Stimulated activated CD8-positive, alpha-beta memory T cell treated with anti-CD3 and anti-CD28 coated beads, Interleukin-4, amount 100 ng/mL, for 4 hours (primary cell): ENCODE data around the gene ABCD1.
"Not testable (repeated sequence)": the region's sequence is repeated elsewhere in the genome, so short reads cannot be mapped to it uniquely, and the experiment has no call there.

Source experiments
- DNase-seq, 2 donors: peaks; one replicate each; pipeline ENCODE4 v3.0.0-alpha.2; 2020; ENCODE audit warnings: low read depth in 2 of 2, low spot score in 1 of 2

ABCD1 gene

GRCh38 chrX:153709726-153710674 is 14.7 kb upstream of the ABCD1 start:
- DNase-seq, result no peak

DNA sequence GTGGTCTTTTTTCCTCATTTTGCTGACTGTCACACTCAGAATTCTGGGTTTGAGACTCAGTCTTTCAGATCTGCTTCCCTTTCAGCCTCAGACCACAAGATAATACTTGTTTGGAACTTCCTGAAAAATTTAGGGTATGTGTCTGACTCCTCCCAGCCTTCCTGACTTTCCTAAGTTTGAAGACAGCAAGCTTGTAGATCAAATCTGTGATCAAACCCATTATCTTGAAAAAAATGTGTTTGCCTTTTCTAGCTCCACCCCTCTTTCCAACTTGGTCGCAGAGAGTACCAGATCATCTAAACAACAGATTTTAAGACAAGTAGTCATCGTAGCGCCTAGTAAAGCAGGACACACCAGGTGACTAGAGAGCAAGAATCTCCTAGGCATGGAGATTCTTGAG is 10.4 kb upstream of the ABCD1 start:
- DNase-seq, result no peak

- no peak for DNase-seq
These were observed 7.2 kb upstream of the ABCD1 start for GRCh38 chrX:153717445-153717844.

DNA sequence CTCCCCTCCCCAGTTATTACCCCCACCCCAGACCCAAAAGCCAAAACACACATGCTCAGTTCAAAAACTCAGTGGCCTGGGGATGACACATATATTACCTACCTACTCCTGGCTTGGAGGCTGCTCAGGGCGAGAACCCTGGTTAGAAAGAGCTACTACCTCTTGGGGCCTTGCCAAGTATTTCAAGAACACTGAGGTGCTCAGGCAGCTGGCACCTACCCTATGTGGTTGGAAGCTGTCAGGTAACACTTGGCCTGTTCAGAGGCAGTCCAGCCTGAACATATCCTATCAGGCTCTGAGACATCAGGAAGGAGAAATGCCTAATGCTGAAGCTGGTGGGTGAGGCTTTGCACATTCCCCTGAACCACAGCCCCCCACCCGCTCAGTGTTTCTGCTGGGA is 5.4 kb upstream of the ABCD1 start:
- DNase-seq, result no peak

- DNase-seq, result no peak
These were observed 5.0 kb upstream of the ABCD1 start for GRCh38 chrX:153719701-153720100.

GRCh38 chrX:153722704-153723350 is 1.8 kb upstream of the ABCD1 start:
- DNase-seq, result no peak

- peak in 1 of 2 donors; percentile 22 for DNase-seq
These were observed 1.1 kb upstream of the ABCD1 start for GRCh38 chrX:153723351-153724251.

DNA sequence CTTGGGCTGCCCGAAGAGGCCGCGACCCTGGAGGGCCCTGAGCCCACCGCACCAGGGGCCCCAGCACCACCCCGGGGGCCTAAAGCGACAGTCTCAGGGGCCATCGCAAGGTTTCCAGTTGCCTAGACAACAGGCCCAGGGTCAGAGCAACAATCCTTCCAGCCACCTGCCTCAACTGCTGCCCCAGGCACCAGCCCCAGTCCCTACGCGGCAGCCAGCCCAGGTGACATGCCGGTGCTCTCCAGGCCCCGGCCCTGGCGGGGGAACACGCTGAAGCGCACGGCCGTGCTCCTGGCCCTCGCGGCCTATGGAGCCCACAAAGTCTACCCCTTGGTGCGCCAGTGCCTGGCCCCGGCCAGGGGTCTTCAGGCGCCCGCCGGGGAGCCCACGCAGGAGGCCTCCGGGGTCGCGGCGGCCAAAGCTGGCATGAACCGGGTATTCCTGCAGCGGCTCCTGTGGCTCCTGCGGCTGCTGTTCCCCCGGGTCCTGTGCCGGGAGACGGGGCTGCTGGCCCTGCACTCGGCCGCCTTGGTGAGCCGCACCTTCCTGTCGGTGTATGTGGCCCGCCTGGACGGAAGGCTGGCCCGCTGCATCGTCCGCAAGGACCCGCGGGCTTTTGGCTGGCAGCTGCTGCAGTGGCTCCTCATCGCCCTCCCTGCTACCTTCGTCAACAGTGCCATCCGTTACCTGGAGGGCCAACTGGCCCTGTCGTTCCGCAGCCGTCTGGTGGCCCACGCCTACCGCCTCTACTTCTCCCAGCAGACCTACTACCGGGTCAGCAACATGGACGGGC is 579 bp downstream of the ABCD1 start:
- DNase-seq, result no peak

GRCh38 chrX:153725832-153726285 is 1.2 kb downstream of the ABCD1 start:
- DNase-seq, result no peak

DNA sequence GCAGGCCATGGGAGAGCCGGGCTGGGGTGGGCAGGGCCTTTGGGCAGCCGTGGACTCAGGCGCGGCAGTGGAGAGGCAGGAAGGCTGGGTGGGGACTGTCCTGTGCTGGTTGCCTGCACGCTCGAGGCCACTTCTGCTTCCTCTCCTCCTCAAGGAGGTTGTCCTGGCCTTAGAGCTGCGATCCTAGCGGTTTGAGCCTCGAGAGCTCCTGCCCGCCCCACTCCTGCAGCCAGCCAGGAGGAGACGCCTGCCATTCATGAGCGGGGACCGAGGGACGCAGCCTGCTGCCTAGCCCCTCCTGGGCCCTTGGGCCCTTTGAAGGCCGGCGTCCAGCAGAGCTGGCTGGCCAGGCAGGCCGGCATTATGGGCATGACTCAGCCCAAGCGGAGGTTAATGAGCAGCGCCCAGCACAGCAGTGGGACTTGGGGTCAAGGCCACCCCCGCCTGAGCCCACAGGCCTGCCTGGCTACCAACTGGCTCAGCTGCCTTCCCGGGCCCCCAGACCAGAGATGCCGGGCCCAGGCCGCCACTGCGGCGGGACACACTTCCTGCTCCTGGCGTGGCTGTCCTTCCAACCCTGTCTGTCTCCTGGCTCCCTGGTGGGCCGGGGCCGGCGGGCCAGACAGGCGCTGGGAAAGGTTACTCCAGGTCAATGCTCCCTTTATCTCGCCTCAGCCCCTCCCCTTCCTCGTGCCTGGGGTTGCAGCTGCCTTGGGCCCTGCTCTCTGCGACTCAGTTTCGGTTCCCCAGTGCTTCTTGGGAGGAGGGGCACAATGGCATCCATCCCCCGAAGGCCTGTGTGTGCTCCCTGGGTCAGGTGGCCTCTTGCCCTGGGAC is 1.8 kb downstream of the ABCD1 start:
- peak in 1 of 2 donors; percentile 9 for DNase-seq

DNA sequence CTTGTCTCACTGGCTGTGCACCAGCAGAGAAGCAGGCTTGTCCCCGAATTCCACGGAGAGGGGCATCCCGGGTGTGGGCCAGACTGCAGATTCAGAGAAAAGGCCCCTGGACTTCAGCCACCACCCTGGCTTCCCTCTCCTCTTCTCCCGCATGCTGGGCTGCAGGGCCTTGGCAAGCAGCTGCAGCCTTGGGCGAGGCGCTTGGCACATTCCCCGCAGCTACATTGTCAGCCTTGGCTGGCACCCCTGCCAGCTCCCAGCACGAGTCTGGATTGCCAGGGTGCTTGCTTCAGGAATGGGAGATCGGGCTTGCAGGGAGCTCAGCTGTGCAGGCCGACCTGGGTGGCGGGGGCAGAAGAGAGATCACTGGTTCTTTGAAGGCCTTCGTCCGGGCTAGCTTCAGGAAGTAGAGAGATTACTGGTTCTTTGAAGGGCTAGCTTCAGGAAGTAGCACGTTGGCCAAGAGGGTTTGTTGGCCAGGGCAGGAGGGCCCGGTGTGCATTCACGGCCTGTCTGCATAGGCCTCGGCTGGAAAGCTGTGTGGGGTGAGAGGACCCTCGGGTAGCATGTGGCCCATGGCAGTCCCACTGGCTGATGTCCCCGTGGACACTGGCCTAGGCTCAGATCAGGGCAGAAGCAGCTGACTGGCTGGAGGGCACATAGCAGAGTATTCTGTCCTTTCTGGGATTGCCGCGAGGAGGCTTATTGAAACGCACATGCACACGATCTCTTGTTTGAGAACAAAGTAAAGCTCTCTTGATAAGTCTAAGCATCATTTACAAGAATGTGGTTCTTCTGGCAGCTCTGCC is 2.7 kb downstream of the ABCD1 start:
- no peak for DNase-seq

- DNase-seq, result no peak
These were observed 3.4 kb downstream of the ABCD1 start for GRCh38 chrX:153728095-153728494.

DNA sequence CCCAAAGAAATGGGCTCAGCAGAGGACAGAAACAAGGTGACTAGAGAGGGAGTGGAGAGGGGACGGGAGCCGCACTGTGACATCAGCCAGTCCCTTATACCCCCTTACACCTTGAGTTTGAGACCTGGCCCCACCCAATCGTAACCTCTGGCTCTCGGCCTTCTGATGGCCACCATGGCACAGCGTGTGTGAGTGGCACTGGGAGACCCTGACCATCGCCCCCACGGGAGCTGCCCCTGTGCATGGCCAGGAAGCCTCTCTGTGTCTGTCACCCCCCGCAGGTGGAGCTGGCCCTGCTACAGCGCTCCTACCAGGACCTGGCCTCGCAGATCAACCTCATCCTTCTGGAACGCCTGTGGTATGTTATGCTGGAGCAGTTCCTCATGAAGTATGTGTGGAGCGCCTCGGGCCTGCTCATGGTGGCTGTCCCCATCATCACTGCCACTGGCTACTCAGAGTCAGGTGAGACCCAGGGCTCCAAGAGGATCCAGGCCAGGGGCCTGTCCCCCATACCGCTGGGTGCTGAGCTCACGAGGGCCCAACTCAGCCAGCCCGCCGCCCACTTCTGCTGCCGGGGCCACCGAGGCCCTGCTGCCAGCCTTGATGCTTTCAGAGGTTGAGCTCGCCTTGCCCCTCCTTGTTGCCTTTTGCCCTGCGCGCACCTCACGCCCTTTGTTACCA is 4.4 kb downstream of the ABCD1 start:
- DNase-seq, result no peak

DNA sequence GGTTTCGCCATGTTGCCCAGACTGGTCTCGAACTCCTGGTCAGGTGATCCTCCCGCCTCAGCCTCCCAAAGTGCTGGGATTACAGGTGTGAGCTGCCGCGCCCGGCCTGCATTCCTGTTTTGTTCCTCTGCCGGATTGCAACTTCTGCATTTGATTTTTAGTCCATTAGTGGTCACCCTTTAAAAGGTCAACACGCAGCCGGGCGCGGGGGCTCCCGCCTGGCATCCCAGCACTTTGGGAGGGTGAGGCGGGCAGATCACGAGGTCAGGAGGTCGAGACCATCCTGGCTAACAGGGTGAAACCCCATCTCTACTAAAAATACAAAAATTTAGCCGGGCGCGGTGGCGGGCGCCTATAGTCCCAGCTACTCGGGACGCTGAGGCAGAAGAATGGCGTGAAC is 5.5 kb downstream of the ABCD1 start:
- DNase-seq, result not testable (repeated sequence)

GRCh38 chrX:153731117-153731844 is 6.6 kb downstream of the ABCD1 start:
- DNase-seq, result no peak

- no peak for DNase-seq
These were observed 7.2 kb downstream of the ABCD1 start for GRCh38 chrX:153731845-153732215.

- no peak for DNase-seq
These were observed 7.7 kb downstream of the ABCD1 start for GRCh38 chrX:153732401-153732800.
